AG20443 (cell line): ENCODE data around the gene ADAMTS3.
A peak's percentile ranks its signal among the peaks of the same experiment; 100 is the strongest.

ENCODE experiments used
- DNase-seq: peaks from one replicate; pipeline ENCODE4 v3.0.0; 2012; ENCODE audit warnings: low spot score, mixed read lengths

ADAMTS3 gene

DNA sequence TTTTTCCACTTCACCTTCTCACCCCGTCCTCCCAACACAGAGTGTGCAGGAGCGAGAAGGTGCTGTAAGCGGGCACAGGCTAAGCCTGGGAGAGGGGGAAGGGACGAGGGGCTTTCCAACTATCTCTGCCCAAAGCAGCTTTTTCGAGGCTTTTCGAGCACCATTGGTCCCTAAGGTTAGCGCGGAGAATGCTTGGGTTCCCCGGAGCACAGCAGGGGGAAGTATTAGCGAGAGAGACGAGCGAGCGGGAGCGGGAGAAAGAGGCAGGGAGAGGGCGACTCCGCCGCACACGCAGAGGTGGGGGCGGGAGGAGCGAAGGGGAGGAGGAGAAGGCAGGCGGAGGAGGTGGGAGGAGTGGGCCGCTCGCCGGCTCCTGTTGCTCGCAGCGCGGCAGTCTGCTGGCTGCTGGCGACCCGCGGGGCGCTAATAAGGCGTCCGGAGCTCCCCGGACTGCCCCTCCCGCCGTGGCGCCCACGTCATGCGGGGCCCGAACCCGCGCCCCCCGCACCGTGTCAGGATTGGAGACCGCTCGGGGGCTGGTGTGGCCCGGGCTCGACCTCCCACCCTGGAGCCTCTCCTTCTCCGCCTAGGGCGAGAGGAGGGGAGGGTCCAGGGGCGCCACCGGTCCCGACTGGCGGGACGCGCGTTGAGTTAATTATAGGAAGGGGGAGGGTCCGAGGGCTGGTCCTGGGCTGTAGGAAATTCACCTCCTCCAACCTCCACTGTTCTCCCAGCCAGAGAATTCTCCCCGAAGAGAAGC lies at the start of gene ADAMTS3:
Gene ADAMTS3 (minus strand): TSS at position 263 of the 760 bp plus-strand sequence. CDS start 459 bp downstream, outside the sequence.
- peak; percentile 68 for DNase-seq

DNA sequence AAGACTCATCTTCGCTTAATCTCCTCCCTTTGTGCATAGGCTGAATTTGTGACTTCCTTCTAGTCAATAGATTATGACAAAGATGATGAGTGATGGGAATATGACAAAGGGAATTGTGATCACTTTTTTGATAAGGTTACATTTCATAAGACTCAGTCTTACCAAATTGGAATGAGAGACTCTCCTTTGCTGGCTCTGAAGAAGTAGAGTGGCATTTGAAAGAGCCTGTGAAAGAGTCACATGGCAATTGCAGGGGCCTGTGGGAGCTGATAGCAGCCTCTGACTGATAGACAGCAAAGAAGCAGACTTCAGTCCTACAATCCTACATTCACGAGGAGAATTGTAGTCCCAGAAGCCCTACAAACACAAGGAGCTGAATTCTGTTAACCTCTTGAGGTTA lies 44.9 kb upstream of the ADAMTS3 start:
- no peak for DNase-seq

DNA sequence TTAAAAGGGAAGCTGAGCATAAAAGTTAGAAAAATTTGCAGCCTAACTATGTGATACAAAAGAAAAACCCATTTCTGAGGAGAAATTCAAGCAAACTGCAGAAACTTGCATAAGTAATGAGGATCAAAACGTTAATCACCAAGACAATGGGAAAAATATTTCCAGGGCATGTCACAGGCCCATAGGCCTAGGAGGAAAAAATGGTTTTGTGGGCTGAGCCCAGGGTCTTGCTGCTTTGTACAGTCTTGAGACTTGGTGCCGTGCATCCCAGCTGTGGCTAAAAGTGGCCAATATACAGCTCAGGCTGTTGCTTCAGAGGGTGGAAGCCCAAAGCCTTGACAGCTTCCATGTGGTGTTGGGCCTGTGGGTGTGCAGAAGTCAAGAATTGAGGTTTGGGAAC lies 37.7 kb upstream of the ADAMTS3 start:
- DNase-seq: no peak

DNA sequence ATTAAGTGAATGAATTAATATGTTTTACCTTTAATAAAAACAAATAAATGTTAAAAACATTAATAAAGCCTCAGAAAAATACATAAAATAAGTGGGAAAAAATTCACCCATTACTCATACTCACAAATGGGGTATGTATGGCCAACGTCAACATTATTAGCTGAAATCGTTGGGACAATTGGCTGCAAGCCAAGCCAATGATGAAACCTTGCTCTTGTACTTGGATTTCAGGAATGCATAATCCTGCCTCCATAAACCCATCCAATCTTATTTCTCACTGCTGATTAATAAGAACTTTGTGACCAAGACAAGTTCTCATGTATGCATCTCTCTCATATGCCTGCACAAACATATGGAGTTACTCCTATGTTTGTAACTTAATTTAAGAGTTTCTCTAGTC lies 35.3 kb upstream of the ADAMTS3 start:
- no peak for DNase-seq

DNA sequence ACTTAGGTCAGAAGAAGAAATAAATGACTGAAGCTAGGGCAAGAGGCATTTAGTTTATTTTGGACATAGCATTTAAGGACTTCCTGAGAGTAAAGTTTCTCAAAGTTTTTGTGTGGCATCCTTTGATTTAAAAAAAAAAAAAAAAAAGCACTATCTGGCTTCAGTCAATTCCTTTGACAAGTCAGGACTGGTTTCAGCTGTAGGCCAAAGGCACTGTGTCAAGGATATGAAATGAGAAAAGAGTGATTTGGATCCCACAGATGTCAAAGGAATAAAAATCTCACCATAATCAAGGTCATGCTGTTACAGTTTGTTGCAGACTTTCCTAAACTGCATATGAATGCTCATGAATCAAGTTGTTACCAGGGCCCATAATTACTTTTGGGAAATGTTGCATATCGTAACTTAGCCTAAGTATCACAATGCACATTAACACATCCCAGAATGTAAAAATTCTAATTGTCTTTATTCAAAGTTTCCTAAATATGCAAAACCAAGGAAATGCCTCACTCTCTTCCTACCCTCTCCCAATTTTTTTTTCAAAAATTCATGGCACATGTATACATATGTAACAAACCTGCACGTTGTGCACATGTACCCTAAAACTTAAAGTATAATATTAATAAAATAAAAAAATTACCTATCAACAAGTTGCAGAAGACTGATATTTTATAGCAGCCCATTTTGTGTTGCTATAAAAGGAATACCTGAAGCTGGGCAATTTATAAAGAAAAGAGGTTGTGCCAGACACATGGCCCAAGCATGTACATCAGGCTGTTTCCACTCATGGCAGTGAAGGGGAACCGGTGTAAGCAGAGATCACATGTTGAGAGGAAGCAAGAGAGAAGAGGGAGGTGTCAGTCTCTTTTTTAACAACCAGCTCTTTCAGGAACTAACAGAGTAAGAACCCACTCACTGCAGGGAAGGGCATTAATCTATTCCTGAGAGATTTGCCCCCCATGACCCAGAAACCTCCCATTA lies 33.7 kb upstream of the ADAMTS3 start:
- no peak for DNase-seq

DNA sequence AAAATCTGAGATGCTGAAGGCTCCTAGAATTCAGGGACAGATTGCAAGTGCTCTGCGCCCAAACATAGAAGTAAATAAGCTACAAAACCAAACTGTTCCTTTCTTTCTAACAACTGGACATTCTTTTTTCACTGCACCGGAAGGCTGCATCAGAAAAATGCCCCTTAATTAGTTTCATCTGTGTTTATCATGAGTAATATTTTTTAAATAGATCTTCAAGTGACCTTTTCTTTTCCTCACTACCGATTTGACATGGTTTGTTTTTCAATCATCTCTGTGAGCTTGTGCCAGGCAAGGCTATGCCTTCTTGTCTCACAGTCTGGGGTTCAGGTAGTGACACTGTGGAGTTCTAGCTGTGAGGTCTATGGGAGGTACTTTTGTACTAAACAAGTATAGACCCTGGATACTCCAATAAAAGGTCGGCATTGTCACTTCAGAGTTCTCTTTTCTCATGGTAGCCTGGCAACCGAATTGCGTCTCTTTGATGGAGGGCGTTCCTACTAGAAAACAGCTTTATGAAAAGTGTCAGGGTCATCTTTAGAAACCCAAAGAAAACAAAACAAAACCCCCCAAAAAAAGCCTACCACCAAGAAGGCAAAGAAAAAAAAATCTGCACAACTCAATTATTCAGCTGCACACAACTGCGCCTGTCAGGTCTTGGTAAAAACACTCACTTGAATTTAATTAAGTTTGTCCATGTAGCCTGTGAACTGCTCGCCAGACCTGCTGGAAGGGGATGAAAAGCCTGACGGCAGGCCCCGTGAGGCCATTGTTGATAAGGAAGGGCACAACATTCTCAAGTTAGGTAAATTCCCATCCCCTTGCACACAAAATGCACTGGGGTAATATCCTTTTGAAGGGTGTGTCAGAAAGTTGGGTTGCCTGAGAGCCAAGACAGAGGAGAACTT lies 22.8 kb upstream of the ADAMTS3 start:
- DNase-seq: peak; percentile 30

DNA sequence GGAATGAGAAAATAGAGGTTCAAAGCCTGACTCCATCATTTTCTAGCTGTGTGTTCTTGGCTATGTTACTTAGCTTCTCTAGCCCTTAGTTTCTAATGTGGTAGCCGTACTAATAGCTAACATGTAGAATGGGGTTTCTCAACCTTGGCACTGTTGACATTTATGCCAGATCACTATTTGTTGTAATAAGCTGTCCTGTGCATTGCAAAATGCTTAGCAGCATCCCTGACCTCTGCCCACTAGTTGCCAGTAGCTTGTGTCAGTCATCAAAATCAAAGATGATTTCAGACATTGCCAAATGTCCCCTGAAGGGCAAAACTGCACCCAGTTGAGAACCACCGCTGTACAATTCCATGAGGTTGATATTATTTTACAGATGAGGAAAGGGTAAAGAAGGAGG lies 18.3 kb upstream of the ADAMTS3 start:
- DNase-seq: no peak

DNA sequence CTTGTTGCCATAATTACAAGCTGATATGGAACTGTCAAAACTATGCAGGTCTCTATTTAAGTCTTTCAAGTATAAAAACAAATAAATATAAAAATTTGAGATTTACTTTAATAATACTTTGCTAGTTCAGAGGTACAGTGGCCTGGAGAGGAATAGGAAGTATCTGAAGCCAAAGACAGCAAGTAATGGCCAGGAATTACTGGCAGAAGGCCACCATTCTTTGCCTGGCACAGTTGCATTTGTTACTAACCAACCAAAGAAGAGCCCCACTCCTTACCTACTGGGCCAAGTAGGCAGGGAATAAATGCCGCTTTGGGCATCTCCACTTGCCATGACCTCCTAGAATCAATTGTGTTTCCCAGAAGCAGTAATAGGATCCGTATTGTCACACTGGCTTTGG lies 13.8 kb upstream of the ADAMTS3 start:
- no peak for DNase-seq

DNA sequence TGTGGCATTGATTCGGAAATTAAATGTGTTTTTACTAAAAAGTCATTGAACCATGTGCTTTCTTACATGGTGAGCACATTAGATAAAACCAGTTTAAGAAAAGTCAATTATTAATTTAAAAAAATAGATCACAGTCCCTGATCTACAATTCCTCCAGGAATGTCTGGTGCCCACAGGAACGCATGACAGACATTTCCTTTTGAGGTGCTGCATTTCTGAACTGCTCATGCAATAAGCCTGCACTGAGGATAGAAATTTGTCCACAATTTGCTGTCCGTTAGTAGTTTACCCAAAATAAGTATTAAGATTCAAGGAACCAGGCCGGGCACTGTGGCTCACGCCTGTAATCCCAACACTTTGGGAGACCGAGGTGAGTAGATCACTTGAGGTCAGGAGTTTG lies 8.2 kb upstream of the ADAMTS3 start:
- DNase-seq: no peak

DNA sequence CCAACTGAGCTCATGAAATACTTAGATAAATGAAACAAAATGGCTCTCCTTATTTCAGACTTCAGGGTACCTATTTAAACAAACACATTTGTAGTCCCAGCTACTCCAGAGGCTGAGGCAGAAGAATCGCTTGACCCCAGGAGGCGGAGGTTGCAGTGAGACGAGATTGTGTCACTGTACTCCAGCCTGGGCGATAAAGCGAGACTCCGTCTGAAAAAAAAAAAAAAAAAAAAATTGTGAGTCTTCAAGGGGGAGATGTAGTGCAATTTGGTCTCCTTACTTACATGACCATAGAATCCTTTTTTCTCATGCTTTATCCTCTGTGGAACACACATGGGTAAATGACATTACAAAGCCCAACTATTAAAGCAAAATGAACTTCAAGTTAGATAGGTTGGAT lies 2.3 kb upstream of the ADAMTS3 start:
- no peak for DNase-seq

DNA sequence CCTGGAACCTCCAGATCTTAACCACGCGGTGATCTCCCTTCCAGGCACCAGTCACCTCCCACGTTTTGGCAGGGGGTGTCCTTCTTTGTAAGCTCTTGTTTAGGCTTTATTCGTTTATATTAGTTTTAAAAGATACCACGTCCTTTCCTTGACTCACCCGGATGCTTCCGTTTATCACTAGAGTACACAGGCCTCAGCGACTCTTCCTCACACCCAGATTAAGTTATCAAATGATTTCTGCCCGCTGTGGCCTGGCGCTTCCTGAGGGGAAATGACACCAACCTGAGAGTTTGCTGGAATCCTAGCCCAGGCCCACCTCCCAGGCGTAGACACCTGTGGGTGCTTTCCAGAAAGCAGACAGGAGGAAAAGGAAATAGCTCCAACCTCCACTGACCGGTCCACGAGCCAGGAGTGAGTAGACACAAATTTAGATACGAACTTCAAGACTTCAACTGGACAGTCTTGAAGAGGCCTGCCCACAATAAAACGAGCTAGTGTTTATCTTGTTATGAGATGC lies 756 bp upstream of the ADAMTS3 start:
- peak; percentile 13 for DNase-seq

DNA sequence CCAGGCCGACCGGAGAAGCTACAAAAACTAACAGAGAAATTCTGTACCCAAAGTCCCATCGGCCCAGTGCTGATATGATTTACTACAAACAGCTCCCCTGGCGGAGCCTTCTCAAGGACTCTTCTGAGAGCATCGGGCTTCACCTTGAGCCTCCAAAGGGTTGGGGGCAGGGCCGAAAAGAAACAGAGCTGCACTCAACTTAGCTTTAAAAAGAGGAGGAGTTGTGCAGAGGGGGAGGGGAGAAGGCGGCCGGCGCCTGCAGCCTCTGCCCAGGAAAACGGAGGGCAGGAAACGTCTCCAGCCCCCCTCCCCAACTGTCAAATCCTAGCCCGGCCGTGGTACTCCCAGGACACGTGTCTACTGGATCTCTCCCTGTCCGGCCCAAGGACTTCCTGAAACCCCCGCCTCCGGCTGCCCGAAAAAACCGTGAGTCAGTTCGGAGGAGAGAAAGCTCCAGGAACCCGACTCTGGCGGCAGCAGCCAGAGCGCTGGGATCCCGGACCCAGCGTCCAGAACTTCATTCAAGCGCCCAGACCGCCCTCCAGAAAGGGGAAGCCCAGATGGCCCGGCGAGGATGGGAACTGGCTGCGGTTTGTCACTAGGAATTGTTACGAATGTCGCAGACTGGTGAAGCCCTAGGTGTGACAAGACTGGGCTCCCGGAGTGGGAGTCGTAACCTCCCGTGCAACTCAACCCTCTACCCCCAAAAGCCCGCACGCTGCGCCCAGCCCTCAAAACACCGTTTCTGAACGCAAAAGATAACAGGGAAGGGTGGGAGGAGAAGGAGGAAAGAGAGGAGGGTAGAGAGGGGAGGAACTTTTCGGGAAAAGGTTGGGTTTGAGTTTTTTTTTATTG lies 973 bp downstream of the ADAMTS3 start:
- DNase-seq: peak; percentile 85

DNA sequence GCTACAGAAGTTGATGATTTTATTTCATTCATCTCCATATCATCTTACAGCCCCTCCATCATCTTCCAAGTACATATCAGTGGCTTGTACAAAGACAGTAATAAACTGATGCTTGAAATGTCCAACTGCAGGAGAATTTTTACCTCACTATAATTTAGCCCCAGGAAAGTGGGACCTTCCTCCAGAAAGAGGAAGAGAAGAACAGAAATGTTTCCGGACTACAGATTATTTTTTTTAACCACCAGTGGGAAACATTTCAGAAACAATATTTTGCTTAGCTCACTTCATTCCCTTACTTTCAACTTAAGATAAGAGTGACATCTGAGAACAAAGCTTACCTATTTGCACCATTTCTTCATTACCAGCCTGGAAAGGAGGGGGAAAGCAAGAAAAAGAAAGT lies 2.0 kb downstream of the ADAMTS3 start:
- DNase-seq: no peak

DNA sequence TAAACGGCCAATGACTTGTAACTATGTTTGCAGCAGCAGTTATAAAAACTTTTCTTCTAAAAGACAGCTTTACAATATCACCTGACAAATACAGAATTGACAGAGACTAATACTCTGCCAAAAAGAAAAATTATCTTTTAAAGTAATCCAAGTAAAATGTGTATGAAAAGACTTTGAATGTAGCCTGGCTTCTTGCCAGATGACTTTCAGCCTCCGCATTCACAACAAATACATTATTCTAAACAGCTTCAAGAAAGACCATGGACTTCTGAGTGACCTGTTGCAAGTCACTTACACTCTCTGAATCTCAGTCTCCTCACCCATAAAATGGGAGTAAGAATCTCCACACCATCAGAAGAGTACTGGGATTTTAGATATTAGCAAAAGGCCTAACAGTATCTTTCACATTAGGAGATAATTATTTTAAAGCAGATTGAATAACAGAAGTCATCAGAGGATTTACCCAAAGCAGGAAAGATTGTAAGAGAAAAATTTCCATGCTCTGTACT lies 2.5 kb downstream of the ADAMTS3 start:
- no peak for DNase-seq

DNA sequence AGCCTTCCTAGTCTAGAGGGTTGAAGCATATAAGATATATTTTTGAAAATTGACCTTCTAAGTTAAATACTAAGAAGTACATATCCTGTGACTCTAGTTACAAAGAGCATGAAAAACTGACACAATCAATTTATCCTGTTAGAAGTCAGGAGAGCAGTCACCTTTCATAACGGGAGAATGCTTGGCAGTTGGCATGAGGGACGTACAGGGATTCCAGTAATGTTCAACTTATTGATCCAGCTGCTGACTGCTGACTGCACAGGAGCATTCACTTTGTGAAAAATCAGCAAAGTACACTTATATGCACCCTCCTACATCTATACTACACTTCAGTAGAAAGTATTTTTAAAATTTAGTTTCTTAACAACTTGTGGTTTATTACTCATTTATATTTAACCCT lies 4.2 kb downstream of the ADAMTS3 start:
- DNase-seq: no peak

DNA sequence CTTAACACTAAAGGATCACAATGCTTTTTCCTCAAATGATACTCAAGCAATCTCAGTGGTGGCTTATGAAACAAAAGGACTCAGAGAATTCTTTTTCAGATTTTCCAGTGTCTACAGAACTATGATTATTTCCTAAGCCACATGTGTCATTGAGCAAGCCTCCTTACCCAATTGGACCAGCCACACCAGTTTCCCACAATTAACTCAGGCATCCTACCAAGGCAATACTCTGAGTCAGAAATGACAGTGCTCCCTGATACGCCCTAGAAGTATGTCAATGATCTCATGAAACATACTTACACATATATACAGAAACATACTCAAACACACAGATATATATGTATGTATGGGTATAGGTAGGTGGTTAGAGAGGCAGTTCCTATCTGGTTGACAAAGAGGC lies 4.8 kb downstream of the ADAMTS3 start:
- peak; percentile 39 for DNase-seq

DNA sequence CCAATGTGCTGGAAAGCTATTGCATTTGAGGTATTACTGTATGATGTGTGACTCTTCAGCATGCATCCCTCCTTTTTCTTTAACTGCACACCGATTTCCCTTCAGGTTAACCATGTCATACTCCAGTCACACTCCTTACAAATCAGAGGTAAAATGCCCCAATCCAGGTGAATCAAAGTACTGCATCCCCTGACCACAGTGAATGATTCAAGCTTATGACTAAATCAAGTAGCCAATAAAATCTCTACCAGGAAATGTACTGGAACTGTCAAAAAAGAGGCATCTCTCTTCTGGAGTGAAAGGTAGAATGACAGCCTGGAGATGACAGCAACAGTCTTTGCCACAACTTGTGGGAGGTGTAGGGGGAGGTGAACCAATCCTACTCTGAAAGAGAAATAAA lies 10.4 kb downstream of the ADAMTS3 start:
- no peak for DNase-seq

DNA sequence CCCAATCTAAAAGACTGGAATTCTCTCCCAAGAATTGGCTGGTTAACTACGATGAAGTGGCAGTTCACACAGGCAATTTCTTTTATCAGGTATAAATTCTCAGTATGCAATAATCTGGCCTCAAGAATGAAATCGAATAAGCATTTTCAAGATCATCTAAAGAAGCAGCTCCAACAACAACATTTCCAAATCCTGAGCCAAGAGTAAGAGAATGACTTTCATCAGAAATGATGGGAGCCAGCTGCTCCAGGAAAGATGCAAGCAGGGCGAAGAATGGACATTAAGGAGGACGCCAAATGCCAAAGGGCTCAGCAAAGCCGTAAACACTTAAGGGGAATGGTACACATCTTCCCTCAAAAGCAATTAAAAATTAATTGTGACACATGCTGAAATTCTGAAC lies 12.0 kb downstream of the ADAMTS3 start:
- no peak for DNase-seq

DNA sequence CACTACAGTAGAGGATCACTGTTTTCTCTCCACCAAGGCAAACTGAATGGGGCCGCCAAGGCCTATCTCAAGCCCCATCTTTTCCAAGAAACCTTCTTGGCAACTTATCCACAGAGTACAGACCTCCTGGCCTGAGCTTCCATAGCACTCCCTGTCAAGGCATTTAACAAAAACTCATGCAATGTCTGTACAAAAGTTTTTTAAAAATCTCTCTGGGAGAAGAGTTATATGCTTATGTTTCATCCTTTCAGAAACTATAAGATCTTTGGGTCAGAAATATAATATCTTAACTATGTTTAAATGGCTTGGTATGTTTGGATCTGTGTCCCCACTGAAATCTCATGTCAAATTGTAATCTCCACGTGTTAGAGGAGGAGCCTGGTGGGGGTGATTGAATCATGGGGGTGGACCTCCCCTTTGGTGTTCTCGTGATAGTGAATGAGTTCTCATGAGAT lies 13.6 kb downstream of the ADAMTS3 start:
- DNase-seq: no peak

DNA sequence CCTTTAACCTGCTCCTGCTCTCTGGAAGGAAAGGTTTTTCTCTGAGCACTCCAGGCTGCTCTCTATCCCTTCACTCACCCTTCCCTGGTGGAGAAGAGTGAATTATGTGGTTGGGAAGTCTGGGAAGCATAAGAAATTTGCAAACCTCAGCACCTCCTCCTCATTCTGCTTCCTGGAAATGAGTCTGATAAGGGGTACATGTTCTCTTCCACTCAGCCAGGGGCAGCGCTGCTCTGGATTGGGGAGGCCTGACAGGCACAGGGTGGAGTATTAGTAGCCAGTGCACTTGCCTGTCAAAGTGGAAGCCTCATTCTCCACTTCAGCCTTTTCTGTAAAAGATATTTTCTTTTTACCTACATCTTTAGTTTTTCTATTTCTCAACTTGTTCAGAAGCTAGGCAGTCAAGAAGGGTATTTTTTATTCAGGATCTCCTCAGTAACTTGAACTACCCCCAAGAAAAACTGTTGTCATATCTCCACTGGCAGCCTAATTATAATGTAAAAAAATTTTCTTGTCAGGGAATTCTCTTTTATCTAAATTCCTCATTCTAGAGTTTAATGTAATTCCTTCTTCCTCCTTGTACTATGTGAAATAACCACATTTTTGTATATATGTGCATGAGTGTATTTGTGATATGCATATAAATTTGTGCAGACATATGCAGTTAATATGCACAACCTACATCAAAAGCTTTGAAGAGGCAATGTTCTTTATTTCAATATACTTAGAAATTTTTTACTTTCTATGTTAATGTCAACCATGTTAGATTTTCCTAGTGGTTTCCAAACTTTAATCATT lies 15.3 kb downstream of the ADAMTS3 start:
- DNase-seq: no peak
